Activated CD4-positive, alpha-beta T cell treated with anti-CD3 and anti-CD28 coated beads, Interleukin-2, Interleukin-6, amounts not matched to agents 100 ng/mL and 50 ng/mL, durations not matched to agents 16 hours and 8 hours (primary cell): ENCODE measurements around the gene TMEM44.
"Not testable (repeated sequence)": the region's sequence is repeated elsewhere in the genome, so short reads cannot be mapped to it uniquely, and the experiment has no call there.

Experiments
- DNase-seq: peaks from one replicate; pipeline ENCODE4 v3.0.0-alpha.2; 2020

Gene TMEM44

DNA sequence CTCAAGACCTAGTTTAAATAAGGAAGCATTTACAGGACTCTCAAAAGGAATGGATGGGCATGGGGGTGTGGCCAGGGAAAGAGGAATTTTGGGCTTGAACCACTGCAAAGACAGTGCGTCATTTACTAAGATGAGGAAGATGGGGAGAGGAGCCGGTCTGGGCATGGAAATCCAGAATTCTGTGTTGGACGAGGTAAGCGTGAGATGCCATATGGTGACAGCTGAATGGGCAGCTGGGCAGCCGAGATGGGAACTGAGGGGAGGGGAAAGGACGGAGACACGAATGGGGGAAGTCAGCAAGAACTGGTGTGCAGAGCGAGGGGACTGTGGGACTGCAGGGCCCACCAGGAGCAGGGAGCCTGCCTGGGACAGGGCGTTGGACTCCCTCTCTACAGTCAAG is 24.2 kb downstream of the TMEM44 start:
- no peak for DNase-seq

DNA sequence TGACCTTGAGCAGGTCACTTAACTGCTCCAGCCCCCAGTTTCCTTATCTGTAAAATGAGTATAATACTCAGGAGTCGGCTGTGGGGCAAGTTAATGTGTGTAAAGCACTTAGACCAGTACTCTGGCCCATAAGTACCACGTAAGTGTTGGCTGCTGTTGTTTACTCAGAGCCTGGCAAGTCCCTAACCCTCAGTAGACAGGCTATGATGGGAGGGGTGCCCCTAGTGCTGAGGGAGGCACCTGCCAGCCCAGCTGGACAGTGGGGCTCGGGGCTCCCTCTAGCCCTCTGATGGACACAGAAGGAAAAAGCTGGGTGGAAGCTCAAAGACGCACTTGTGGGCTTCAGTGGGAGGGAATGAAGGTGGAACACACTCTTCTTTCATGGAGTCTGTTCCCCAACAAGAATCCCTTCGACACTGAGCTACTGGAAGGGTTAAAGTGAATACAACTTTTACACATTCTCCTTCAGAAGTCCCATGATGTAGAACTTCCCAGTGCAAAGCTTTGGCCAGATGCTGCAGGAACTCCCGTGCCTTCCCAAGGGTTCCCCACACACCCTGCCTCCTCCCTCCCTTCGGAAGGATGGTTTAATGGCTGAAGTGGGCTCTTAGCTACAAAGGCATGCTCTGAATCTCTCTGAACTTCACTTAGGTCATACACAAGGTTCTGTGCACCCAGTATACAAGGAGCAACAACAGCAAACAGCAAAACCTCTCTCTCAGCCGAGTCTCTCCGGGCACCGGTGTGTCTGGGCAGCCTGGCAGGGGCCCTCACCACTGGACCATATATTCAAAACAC is 25.4 kb downstream of the TMEM44 start:
- no peak for DNase-seq

DNA sequence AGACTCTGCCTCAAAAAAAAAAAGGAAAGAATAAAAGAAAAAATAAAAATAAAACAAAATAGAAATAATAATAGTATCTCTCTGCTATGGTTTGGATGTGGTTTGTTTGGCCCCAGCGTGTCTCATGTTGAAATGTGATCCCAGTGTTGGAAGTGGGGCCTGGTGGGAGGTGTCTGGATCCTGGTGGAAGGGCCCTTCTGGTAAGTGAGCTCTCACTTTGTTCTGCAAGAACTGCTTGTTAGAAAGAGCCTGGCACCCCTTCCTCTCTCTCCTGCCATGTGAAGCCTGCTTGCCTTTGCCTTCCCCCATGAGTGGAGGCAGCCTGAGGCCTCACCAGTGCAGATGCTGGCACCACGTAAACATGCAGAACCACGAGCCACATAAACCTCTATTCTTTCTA is 26.3 kb downstream of the TMEM44 start:
- DNase-seq: no peak

DNA sequence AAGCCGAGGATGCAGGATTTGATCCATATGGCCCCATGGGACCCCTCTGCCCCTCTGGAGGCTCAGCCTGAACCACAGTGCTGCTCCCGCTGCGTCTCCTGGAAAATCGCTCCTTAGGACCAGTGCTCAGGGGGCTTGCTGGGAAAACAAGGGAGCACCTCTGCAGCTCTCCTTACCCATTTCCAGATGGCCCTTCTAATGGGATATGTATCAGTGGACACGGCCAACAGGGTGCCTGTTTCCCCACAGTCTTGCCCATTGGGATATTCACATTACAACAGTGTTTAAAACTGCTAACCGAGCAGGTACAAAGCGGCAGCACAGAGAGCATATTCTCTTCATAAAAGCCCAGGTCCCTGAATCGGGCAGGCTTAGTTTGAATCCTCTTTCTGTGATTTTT is 27.1 kb downstream of the TMEM44 start:
- DNase-seq: no peak

DNA sequence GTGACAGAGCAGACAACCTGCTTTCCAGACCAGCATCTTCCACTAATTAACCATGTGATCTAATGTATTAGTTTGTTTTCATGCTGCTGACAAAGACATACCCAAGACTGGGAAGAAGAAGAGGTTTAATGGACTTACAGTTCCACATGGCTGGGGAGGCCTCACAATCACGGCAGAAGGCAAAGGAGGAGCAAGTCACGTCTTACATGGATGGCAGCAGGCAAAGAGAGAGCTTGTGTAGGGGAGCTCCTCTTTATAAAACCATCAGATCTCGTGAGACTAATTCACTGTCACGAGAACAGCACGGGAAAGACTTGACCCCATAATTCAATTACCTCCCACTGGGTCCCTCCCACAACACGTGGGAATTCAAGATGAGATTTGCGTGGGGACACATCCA is 27.9 kb downstream of the TMEM44 start:
- not testable (repeated sequence) for DNase-seq

DNA sequence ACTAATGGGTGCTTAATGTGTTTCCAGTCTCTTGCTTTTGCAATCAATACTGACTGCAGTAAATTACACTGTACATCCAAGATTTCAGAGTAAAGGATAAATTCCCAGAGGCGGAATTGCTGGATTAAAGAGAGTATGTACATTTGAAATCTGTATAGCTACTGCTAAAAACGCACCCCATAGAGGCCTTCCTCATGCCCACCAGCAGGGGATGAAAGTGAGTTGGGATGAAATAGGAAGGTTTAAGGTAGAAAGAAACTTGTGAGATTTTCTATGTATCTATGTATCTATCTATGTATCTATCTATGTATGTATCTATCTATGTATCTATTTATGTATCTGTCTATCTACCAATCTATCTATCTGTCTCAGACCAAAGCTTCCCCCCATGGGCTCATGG is 28.4 kb downstream of the TMEM44 start:
- no peak for DNase-seq

DNA sequence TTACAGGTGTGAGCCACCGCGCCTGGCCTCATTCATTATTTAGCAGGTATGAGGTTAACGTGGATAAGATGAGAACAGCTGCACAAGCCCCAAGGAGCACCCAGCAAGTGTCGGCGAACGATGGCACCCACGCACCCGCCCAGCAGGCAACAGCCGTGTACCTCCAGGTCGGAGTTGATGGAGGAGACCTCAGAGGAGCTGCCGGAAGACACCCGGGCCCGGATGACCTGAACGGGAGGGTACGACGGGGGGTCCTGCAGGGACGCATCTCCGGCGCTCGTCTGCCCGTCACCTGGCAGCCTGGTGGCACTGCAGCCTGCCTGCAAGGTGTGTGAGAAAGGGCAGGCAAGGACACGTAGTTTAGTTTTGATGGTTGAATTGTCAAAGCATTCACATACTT is 29.1 kb downstream of the TMEM44 start:
- no peak for DNase-seq

DNA sequence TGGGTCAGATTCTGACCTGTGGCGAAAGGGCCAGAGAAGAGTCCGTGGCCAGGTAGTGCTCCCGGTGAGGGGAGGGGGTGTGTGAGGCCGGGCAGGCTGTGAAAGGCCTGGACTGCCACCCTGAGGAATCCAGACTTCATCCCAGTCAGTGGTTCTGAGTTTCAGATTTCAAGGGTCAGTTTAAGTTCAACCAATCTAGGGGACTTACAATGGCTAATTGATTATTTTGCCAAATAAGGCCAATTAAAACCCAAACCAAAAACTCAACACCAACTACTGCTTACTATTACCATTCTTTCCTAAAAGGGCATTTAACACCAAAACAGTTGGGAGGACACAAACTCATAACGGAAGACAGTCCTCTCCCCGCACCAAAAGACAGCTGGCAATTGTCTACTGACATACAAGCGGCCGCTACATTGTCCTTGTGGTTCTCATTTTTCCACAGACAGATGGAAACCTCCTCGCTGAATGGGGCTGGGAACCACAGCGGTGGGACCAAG is 30.5 kb downstream of the TMEM44 start:
- no peak for DNase-seq

DNA sequence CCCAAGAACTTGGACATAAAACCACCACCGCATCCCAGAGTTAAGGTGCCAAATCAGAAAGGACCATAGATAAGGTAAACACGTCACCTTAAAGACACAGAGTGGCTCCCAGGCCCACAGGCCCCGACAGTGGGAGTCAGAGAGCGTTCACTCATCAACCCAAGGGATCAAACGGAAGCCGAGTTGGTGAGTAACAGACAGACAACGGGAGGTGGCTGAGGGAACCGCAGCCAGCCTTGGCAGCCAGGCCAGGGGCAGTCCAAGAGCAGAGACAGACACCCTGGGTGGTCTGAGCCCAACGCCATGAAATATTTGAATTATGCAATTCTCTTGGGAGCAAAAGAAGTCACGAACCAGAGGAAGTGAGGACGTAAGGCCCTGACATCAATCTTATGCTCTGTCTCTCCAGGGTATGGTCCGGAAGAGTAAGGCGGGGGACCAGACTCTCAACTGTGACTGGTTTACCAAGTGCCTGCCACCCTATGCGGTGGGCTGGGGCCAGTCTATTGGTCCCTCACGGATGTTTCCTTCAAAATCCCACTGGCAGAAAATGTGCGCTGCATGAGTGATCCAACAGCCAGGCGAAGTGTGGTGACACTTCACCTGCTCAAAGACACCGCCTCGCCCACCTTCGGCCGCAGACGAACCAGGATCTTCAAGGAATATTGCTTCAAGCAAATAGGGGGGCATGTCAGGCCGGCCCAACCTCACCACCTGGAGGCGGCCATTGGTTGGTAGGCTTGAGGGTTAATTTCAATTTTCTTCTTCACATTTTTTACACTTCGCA is 34.3 kb downstream of the TMEM44 start:
- no peak for DNase-seq

DNA sequence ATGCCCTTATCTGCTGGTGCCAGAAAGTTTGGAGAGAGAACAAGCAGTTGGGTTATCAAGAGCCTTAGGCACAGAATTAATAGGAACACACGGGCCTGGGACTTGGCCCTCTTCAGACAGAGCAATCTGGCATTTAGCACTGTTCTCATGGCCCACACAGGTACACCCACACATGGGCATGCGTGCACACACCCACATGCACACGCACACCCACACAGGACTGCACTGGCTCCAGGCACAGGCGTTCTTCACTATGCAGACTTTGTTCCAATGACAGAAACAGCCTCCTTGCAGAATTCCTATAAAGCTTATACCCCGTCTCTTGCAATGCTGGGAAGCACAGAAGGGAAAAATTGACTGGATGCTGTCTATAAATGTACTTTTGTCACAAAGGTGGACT is 36.3 kb downstream of the TMEM44 start:
- no peak for DNase-seq

DNA sequence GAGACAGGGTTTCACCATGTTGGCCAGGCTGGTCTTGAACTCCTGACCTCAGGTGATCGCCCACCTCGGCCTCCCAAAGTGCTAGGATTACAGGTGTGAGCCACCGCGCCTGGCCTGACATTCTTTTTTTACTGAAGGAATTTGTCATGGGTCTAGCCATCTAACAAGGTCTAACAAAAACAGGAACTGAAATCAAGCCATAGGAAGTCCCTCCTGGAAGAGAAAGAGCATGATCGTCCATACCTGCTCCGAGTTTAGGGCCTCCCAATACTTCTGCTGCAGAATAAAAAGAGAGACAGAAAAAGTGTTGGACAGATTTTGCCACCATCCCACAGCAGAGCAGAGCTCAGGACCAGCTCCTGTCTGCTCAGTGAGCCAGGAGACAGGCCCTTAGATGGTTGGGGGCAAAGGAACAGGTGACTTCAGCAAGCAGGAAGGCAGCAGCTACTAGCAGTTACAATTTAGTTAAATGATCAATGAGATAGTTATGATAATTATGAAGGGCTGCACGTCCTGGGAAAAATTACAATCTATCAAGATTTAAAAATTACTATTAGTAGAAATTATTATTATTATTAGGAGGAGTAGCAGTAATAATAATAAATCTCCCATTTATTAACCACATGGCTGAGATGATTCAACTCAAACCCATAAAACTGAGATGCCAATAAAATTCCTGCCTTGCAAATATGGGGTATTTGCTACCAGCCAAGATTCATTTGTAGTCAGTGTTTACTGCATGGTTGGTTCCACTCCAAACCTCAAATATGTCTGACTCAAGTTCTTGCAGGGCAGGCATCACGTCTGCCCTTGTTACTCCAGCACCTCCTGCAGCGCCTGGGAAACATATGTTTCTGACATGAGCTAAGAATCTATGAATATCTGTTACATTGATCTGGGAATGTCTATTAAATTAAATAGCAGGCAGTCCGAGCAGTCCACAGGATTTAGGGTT is 40.1 kb downstream of the TMEM44 start:
- no peak for DNase-seq

DNA sequence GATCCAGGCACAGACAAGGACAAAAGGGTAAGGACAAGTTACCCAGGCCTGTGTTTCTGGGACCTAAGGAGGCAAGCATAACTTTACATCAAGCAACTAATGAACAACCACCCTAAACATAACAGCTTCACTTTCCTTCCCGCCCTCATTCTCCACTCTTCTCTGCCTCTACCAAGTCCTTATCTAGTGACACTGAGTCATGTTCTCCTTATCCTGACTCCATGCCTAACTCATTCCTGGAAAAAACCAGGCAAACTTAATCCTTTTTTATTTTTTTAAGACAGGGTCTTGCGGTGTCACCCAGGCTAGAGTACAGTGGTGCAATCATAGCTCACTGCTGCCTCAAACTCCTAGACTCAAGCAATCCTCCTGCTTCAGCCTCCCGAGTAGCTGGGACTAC is 44.5 kb downstream of the TMEM44 start:
- DNase-seq: no peak

DNA sequence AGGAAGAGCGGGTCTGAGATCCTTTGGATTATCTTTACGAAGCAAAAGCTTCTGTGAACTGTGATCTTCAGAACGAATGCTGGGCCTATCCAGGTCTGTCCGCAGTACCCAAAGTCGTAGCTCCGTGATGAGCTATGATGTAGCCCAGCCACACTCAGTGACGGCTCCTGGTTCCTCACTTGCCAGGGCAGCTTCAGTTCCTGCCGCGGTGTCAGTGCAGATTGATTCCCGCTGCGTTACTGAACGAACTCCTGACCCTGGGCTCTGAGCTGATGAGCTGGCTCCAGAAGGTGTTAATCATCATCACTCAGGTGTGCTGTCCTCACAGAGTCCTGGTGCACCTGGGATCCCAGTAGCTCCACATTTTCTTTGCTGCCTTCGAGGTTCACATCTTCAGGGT is 45.0 kb downstream of the TMEM44 start:
- no peak for DNase-seq

DNA sequence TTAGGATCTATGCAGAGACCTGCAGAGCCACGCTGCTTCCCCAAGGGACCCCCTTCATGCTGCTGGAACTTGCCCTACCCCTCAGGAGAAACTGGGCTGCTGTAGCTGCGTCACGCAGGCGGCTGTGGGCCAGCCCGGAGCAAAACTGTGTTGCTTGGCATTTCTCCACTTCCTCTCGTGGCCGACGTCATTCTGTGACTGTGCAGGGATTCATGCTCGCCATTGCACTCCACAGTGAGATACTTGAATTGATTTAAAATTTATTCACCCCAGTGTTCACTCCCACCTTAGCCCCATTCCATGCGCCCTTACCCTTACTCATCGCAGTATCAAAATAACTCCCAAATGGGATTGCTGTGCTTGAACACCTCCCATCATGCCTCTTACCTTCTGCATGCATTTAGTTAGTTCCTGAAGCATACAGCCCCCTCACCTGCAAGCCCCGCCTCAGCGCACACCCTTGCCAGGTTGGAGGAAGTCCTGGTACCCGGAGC is 45.7 kb downstream of the TMEM44 start:
- no peak for DNase-seq

DNA sequence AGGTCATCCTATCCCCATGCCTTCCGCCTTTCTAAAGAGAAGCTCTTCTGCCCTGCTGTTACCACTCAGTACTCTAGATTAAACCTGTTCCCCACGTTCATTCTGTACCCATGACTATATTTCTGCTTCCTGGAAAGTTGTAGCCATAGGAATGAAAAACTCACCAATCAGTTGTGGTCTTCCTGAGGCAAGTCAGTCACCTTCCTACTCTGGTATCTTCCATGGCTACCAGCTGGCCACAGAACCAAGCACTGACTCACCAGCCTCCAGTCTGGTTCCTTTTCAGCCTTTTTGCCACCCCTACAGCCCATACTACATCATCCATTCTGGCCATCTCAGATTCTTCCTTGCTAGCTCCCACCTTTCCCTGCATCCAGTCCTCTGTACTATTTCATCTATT is 46.4 kb downstream of the TMEM44 start:
- peak; percentile 17 for DNase-seq

DNA sequence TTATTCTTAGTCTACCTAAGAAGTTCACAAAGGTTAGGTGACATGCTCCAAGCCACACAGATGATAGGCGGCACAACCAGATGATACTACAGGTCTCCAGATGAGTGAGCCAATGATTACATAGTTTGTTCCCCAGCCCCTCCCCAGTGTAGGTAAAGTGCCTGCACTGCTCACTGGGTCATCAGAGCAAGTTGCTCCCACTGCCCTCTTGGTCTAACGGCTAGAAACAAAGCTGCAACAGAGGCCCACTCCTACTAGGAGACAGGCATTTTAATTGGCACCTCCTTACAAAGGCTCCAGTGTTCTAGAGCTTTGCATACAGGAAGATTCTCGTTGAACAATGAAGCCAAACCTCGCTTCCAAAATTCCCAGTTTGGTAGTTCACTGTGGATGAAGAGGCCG is 47.3 kb downstream of the TMEM44 start:
- no peak for DNase-seq

DNA sequence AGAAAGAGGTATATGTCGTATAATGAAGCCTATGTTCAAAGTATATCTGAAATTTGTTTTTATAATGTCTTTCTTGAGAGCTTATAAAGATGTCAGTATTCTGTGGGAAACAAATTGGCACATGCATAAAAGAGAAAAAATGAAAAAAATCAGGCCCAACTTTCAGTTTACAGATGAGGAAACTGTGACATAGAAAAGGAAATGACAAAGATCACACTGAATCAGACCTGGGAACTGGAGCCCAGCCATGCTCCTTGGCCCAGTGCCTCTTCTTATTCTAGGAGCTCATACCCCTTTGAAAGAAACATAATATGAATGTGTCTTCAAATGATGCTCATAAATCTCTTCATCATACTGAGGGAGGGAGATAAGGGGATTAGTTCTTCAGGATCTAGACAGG is 48.4 kb downstream of the TMEM44 start:
- peak; percentile 62 for DNase-seq

DNA sequence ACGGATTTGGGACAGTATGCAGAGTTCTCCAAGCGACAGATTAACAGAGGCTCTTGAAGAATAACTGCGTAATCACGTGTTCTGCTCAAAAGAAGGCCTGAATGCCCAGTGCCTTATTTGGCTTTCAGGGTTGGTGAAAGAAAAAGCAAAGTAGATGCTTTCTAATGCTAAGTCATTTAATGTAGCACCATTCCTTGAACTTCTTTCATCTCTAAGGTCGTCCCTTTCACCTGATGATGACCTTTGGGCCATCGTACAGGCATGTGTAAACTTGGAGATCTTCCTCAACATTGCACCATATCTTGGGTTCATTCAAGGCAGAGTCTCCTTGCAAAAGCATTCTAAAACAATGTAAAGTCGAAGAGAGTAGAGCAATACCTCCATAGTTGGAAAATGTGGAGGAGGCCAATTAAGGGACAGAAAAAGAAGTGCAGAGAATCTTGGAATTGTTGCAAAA is 48.9 kb downstream of the TMEM44 start:
- DNase-seq: no peak

DNA sequence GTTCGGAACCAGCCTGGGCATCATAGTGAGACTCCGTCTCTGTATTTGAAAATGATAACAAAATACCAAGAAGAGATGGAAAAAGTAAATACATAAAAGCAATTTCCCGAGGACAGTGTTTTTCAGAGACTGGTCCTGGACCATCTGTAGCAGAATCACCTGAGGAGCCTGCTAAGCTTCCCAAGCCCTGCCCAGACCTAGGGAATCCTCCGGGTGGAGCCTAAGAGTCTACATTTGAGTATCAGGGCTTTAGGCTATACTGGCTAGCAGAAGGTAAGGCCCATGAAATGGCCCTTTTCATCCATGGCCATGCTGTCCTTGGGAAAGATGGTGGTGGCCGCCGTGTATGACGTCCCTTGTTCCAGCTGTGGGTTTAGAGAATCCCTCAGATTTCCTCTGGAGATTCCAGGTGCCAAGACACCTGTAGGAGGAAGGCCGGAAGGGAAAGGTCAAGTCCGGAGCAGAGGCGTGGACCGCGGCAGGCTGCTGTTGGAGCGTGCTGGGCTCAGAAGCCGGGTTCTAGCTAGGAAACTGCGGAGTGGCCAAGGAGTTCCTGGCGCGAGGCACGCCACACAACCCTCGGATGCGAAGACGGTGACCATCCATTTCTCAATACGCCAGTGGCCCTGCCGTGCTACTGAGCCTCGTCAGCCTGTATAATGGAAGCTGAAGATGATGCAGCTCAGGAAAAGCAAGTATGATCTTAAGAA is 50.9 kb downstream of the TMEM44 start:
- DNase-seq: no peak

DNA sequence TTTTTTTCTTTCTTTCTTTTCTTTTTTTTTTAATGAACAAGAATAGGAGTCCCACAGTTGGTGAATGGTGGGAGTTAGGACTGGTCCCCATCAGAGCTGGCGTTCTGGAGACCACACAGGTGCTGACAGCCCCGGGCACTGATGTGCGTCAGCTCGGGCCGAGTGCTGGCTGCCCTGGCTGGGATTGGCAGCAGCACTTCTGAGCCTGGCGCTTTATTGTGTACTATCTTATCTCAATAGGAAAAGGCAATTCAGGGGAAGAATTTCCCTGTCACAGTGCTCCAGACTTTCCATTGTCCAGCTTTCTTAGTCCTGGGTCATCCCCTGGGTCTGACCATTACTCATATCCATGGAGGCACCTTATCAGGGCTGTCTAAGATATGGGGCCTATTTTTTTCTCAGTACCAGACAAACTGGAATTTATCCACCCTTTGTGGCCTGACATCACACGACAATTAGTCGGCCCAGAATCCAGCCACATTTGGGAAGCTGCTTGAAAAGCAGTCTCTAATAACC is 54.1 kb downstream of the TMEM44 start:
- no peak for DNase-seq

DNA sequence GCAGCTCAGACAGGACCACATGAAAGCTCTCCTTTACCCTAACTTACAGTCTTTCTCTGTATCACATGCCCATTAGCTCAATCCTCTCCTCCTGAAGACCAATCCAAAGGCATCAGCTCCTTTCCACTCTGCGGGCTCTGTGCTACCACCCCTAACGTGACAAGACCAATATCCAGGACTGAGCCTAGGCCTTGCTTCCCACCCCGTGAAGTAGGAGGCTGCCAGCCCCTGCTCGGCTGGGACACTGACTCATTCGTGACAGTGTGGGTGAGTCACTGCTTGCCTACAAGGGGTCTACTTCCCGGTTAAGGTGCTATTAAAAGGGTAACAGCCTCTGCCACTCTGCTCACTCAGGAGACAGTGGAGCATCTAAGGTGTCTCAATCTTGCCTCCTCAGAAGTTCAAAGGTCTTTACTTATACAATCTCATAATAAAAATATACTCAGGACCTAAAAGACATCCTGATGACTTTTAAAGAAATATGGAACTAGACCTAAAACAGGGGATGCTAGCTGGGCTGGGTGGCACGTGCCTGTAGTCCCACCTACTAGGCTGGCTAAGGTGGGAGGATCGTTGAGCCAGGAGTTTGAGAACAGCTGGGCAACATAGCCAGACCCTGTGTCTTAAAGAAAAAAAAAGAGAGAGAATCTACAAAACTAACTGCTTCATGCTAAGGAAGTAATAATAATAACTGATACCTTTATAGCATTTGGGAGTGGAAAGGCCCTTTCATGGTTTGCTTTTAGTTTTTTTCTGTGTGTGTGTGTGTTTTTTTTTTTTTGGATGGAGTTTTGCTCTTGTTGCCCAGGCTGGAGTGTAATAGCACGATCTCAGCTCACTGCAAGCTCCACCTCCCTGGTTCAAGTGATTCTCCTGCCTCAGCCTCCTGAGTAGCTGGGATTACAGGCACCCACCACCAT is 55.0 kb downstream of the TMEM44 start:
- peak; percentile 54 for DNase-seq
